A549 (cell line): Measurements from ENCODE around the gene SEMA3C.

Experiments used
- BHLHE40 ChIP-seq: IDR thresholded peaks from 2 replicates; pipeline ENCODE4 v1.6.1; 2012; ENCODE audit warnings: low read depth, low read length, inconsistent platforms
- CEBPB ChIP-seq, 2 experiments: fragments of >200 bp in 1 of 2; sonication (Bioruptor Twin) in 1 of 2; formaldehyde crosslinking in 1 of 2; IDR thresholded peaks; 2 replicates each; pipeline ENCODE4 v1.6.1; 2012 to 2016
- EP300 ChIP-seq, 2 experiments: fragments of >200 bp; sonication (Bioruptor Twin); formaldehyde crosslinking; IDR thresholded peaks; 2 replicates in 1 of 2; 3 replicates in 1 of 2; pipeline ENCODE4 v1.6.1; 2016 to 2017
- JUN ChIP-seq, 2 experiments: fragments of >200 bp; sonication (Bioruptor Twin); formaldehyde crosslinking; IDR thresholded peaks; 2 replicates in 1 of 2; 3 replicates in 1 of 2; pipeline ENCODE4 v1.6.1; 2016 to 2017
- MAFK ChIP-seq: fragments of 450-650 bp; IDR thresholded peaks from 2 replicates; pipeline ENCODE4 v1.6.1; 2014; ENCODE audit not compliant: partially characterized antibody
- POLR2A ChIP-seq: IDR thresholded peaks from 2 replicates; pipeline ENCODE4 v1.6.1; 2012; ENCODE audit warnings: mild to moderate bottlenecking, low read length
- ZC3H11A ChIP-seq: fragments of 450-650 bp; IDR thresholded peaks from 2 replicates; pipeline ENCODE4 v1.6.1; 2014; ENCODE audit warnings: antibody characterized with exemption, mild to moderate bottlenecking
- TF ChIP-seq, protein P1 (sequence below): IDR thresholded peaks from 2 replicates; pipeline ENCODE4 v1.6.1; 2012
- TF ChIP-seq, protein P2 (sequence below): fragments of >200 bp; sonication (Bioruptor Twin); formaldehyde crosslinking; IDR thresholded peaks from 3 replicates; pipeline ENCODE4 v1.5.1; 2016
- TF ChIP-seq, protein P3 (sequence below): fragments of >200 bp; sonication (Bioruptor Twin); formaldehyde crosslinking; IDR thresholded peaks from 3 replicates; pipeline ENCODE4 v1.6.1; 2016
- TF ChIP-seq, protein P4 (sequence below): fragments of >200 bp; sonication (Bioruptor Twin); formaldehyde crosslinking; IDR thresholded peaks from 2 replicates; pipeline ENCODE4 v1.6.1; 2016

DNA sequence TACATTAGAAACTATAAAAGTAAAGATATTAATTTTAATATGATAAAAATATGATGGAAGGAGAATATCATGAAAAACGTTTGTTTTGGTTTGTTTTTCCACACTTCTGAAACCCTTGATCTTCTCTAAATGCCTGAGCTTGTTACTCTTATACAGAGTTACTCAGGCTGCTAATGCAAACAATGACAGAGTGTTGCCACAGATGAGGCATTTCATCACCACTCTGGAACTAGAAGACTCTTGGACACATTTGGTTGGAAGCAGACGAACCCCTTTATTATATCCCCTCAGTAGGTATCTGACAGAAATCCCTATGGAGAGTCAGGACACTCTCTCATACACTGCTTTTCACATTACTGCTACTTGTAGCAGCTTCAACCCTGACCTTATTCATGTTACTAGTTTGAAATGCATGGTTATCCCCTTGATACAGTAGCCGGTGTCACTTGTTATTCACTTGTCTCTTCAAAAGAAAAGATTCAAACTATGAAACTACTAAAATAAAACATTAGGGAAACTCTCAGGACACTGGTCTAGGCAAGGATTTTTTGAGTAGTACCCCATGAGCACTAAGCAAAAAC lies 66.9 kb downstream of the SEMA3C start:
- TF ChIP-seq JUN (IDR thresholded peaks at IDR 0.05) (no peak), ZC3H11A (no peak), BHLHE40 (no peak), EP300 (IDR thresholded peaks at IDR 0.05) (no peak), POLR2A (no peak), MAFK (no peak), CEBPB (IDR thresholded peaks at IDR 0.05) (peak; percentile 92 to 95)
- TF ChIP-seq, protein P1, sequence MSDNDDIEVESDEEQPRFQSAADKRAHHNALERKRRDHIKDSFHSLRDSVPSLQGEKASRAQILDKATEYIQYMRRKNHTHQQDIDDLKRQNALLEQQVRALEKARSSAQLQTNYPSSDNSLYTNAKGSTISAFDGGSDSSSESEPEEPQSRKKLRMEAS = no peak
- TF ChIP-seq, protein P2, sequence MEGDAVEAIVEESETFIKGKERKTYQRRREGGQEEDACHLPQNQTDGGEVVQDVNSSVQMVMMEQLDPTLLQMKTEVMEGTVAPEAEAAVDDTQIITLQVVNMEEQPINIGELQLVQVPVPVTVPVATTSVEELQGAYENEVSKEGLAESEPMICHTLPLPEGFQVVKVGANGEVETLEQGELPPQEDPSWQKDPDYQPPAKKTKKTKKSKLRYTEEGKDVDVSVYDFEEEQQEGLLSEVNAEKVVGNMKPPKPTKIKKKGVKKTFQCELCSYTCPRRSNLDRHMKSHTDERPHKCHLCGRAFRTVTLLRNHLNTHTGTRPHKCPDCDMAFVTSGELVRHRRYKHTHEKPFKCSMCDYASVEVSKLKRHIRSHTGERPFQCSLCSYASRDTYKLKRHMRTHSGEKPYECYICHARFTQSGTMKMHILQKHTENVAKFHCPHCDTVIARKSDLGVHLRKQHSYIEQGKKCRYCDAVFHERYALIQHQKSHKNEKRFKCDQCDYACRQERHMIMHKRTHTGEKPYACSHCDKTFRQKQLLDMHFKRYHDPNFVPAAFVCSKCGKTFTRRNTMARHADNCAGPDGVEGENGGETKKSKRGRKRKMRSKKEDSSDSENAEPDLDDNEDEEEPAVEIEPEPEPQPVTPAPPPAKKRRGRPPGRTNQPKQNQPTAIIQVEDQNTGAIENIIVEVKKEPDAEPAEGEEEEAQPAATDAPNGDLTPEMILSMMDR = no peak
- TF ChIP-seq, protein P3, sequence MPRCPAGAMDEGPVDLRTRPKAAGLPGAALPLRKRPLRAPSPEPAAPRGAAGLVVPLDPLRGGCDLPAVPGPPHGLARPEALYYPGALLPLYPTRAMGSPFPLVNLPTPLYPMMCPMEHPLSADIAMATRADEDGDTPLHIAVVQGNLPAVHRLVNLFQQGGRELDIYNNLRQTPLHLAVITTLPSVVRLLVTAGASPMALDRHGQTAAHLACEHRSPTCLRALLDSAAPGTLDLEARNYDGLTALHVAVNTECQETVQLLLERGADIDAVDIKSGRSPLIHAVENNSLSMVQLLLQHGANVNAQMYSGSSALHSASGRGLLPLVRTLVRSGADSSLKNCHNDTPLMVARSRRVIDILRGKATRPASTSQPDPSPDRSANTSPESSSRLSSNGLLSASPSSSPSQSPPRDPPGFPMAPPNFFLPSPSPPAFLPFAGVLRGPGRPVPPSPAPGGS = no peak
- TF ChIP-seq, protein P4, sequence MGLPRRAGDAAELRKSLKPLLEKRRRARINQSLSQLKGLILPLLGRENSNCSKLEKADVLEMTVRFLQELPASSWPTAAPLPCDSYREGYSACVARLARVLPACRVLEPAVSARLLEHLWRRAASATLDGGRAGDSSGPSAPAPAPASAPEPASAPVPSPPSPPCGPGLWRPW = peak; percentile 82
